Stimulated activated CD8-positive, alpha-beta memory T cell treated with anti-CD3 and anti-CD28 coated beads, Interleukin-4, amount 100 ng/mL, for 24 hours (primary cell): ENCODE results near the gene CCDC190.
"Not testable (repeated sequence)": the region's sequence is repeated elsewhere in the genome, so short reads cannot be mapped to it uniquely, and the experiment has no call there.

Experiments used
- DNase-seq: peaks from one replicate; pipeline ENCODE4 v3.0.0-alpha.2; 2020; ENCODE audit warnings: low read depth

Gene CCDC190

GRCh38 chr1:162877412-162877811 lies 16.4 kb upstream of the CCDC190 start:
- DNase-seq, result no peak

GRCh38 chr1:162876751-162877150 lies 15.8 kb upstream of the CCDC190 start:
- DNase-seq, result no peak

- no peak for DNase-seq
These were observed 13.0 kb upstream of the CCDC190 start for GRCh38 chr1:162873671-162874666.

GRCh38 chr1:162872981-162873380 lies 12.0 kb upstream of the CCDC190 start:
- no peak for DNase-seq

- DNase-seq, result not testable (repeated sequence)
These were observed 10.4 kb upstream of the CCDC190 start for GRCh38 chr1:162871417-162871816.

- DNase-seq, result no peak
These were observed 8.0 kb upstream of the CCDC190 start for GRCh38 chr1:162868972-162869371.

- no peak for DNase-seq
These were observed 650 bp upstream of the CCDC190 start for GRCh38 chr1:162861625-162862024.

GRCh38 chr1:162859191-162859590 lies 1.8 kb downstream of the CCDC190 start:
- no peak for DNase-seq

GRCh38 chr1:162857850-162858249 lies 3.1 kb downstream of the CCDC190 start:
- DNase-seq, result no peak

- DNase-seq, result no peak
These were observed 4.7 kb downstream of the CCDC190 start for GRCh38 chr1:162856260-162856659.

- no peak for DNase-seq
These were observed 5.4 kb downstream of the CCDC190 start for GRCh38 chr1:162855461-162856150.

- DNase-seq, result peak; percentile 24
These were observed 6.6 kb downstream of the CCDC190 start for GRCh38 chr1:162854245-162854882.

- no peak for DNase-seq
These were observed 9.6 kb downstream of the CCDC190 start for GRCh38 chr1:162851341-162851740.

GRCh38 chr1:162849711-162850110 lies 11.3 kb downstream of the CCDC190 start:
- DNase-seq, result no peak

GRCh38 chr1:162847839-162848453 lies 13.0 kb downstream of the CCDC190 start:
- DNase-seq, result peak; percentile 72

GRCh38 chr1:162846256-162847212 lies 14.4 kb downstream of the CCDC190 start:
- DNase-seq, result no peak

- DNase-seq, result no peak
These were observed 16.8 kb downstream of the CCDC190 start for GRCh38 chr1:162844153-162844552.

- no peak for DNase-seq
These were observed 20.6 kb downstream of the CCDC190 start for GRCh38 chr1:162840250-162840839.

- DNase-seq, result no peak
These were observed 22.1 kb downstream of the CCDC190 start for GRCh38 chr1:162838863-162839262.

- no peak for DNase-seq
These were observed 25.6 kb downstream of the CCDC190 start for GRCh38 chr1:162835157-162835899.
